Measurements from ENCODE around the gene RGL3.
"Not testable (repeated sequence)": the region's sequence is repeated elsewhere in the genome, so short reads cannot be mapped to it uniquely, and the experiment has no call there.

Gene RGL3

DNA sequence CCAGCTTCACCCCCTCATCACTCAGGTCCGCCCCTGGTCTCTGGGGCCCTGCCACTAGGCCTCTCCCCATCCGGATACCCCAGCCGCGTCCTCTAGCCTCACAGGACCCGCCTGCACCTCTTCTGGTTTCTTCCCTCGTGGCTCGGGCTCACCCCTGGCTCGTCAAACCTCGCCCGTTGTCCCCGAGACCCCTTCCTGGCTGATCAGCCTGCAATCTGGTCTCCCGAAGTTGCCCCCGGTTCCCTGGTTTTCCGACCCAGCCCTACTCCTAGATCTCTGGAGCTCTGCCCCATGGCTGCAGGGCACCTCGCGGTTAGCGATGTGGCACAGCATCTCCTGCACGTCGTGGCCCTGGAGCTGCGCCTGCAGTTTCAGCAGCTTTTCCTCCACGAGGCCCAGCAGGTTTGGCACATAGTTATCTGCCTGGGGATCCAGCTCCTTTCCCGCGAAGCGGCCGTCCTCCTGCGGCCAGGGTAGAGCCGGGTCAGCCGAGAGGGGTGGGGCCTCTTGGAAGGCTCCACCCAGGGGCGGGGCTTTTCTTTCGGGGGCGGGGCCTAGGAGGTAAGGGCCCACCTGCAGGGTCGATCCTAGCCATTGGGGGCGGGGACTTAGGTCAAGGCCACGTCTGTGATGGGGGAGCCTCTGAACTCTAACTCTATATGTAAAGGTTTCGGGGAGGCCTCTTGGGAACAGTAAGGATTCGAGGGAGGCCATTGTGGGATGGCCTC is 2.4 kb upstream of the RGL3 start:
- peak; percentile 85 for DNase-seq (ENCODE audit: low spot score)

DNA sequence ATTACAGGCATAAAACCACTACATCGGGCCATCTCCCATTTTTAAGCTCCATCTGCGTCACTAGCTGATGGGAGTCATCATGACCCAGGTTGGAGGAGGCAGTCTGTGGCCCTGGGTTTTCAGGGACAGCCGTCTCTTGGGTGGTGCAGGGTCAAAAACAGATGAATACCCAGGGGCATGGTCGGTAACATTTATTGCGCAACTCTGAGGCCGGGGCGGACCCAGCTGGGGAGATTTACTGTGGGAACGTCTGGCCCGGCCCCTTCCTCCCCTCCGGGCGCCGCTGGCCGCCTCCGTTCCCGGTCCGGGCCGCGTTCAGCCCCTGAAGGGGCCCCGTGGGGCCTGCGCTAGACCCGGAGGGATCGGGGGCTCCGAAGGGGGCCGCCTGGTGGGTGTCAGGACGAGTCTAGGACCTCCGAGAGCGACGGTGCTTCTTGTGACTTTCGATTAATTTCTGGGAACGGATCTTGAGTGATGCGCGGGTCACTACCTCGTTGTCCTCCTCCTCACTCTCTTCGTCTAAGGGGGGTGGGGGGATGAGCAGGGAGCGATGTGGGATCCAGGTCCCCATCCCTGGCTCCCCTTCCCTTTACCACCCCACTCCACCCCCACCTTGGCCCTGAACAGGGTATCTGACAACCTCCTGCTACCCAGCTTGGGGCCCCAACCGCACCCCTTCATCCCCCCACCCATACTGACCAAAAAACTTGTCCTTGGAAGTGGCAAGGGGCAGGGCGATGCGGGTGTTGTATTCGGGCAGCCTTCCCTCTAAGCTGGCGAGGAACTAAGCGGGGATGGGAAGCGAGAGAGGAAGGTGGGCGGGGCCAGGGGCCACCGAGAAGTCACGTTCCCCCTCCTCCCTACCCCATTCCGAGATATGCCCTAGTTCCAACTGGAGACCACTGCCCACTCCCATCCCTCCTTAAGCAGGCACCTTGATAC is 1.6 kb upstream of the RGL3 start:
- DNase-seq (ENCODE audit: low spot score), result peak; percentile 37

DNA sequence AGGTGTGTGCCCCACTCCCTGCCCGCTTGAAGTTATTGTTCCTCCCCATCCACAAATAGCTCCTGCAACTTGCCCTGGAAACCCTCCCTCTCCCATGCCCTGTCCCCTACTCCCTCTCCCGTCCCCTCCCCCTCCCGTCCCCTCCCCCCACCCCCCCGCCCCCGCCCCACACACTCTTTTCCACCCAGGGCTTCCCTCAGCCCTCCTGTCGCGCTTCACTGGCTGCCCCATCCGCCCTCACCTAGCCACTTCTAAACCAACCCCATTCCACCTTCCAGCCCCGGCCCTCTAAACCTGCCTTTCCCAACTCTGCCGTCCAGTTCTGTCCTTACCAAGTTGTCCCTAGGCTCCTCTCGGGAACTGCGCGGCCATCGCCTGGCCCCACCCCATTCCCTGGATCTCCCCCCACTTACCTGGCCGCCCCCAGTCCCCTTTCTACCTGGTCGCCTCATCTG is 993 bp downstream of the RGL3 start:
- DNase-seq (ENCODE audit: low spot score), result no peak

DNA sequence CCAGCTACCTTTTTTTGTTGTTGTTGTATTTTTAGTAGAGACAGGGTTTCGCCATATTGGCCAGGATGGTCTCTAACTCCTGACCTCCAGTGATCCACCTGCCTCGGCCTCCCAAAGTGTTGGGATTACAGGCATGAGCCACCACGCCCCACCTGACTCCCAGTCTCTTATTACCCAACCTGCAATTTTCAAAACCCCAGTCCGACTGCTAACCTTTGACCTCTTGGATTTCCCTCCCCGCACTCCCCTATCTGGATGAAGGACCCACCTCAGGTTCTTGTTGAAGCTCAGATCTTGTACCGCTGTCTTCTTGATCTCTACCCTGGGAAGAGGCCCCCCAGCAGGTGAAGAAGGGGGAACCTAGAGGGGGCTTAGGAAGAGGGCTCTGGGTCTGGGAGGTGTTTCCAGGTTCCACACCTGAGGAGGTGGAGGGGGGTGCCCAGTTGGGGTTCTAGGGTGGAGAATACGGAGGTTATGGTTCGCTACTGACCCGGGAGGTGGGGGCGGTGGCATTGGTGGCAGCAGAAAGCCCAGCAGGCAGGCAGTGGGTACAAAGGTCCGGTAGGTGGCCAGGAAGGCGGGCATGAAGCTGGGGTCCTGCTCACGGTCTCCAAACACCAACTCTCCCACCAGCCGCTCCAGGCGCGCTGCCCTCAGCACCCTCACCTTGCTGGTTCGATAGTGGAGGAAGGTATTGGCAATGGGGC is 2.6 kb downstream of the RGL3 start:
- no peak for DNase-seq (ENCODE audit: low spot score)

DNA sequence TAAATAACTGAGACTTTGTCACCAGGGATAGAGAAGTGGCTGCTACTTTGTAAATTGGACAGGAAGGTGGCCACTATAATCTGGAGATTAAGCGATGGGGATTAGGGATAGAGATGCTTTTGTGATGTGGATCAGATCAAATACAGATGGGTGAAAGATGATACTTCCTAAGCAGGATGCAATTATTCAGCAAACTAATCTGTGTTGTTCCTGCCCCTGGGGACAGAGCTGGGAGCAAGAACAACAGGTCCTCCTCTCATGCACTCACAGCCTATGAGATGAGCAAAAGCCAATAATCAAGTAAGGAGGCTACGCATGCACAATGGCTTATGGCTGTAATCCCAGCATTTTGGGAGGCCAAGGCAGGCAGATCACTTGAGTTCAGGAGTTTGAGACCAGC is 4.6 kb downstream of the RGL3 start:
- DNase-seq (ENCODE audit: low spot score), result no peak

DNA sequence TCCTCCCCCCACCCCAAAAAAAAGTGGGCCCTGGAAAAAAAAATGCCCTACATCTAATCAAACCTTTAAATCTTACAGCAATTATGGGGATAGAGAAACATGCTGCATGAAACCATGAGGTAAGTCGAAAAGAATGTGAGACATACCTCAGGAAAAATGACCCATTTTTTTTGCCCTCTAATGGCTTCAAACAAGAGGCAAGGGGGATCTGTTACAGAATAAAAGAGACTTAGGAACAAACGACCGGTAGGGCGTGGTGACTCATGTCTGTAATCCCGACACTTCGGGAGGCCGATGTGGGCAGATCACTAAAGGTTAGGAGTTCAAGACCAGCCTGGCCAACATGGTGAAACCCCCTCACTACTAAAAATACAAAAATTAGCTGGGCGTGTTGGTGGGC is 8.4 kb downstream of the RGL3 start:
- DNase-seq (ENCODE audit: low spot score), result no peak

DNA sequence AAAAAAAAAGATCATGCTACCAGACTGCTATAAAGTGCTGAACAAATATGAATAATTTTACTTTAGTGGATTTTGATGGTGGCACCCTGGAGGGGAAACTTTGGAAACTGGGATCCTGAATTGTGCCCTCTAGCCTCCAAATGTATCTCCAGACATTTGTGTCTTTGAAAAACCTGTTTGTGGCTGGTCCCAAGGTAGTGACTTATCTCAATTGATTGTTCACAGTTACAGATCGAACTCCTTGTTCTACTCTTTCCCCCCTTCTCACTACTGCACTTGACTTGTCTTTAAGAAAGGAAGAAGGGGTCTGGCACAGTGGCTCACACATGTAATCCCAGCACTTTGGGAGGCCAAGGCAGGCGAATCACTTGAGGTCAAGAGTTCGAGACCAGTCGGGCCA is 10.5 kb downstream of the RGL3 start:
- no peak for DNase-seq (ENCODE audit: low spot score)

DNA sequence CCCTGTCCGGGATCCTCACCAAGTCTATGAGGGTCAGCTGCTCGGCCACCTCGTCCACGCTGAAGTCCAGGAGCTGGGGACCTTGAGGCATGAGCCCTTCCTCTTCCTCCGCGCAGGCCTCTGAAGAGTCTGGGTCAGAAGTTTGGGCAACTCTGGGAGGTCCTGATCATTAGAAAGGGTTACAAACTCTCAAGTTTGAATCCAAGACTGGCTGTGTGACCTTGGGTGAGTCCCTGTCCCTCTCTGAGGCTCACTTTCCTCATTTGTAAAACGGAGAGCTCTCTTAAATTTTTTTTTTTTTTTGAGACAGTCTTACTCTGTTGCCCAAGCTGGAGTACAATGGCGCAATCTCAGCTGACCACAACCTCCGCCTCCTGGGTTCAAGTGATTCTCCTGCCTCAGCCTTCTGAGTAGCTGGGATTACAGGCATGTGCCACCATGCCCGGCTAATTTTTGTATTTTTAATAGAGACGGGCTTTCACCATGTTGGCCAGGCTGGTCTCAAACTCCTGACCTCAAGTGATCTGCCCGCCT is 12.3 kb downstream of the RGL3 start:
- not testable (repeated sequence) for DNase-seq (ENCODE audit: low spot score)

DNA sequence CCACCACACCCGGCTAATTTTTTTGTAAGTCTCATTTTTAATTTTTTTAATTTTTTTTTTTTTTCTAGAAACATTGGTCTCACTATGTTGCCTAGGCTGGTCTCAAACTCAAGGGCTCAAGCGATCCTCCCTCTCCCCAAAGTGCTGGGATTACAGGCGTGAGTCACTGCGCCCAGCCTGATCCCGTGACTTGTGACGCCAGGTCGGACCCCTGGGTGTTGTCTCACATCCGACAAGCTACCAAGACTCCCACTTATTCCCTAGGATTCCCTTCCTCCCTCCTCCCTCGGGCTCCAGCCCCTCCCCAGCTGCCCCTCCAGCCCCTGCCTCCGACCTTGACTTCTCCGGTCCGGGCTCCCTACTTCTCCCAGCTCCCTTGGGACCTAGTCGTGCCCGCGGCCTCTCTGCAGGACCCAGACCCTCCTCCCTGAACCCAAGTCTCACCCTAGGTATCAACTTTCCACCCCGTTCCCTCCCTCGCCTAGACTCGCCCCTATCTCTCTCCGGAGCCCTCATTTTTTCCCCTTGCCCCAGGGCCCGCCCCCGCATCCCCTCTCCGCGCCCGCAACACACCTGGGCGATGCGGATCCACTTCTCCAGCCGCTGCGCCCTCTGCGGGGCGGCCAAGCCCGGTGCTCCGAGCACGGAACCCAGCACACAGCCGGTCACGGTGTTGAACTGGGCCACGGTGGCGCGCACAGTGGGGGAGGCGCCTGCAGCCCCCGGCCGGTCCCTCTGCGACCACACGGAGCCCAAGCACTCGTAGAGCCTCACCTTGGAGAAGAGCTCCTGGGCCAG is 13.1 kb downstream of the RGL3 start:
- DNase-seq (ENCODE audit: low spot score), result peak; percentile 83

DNA sequence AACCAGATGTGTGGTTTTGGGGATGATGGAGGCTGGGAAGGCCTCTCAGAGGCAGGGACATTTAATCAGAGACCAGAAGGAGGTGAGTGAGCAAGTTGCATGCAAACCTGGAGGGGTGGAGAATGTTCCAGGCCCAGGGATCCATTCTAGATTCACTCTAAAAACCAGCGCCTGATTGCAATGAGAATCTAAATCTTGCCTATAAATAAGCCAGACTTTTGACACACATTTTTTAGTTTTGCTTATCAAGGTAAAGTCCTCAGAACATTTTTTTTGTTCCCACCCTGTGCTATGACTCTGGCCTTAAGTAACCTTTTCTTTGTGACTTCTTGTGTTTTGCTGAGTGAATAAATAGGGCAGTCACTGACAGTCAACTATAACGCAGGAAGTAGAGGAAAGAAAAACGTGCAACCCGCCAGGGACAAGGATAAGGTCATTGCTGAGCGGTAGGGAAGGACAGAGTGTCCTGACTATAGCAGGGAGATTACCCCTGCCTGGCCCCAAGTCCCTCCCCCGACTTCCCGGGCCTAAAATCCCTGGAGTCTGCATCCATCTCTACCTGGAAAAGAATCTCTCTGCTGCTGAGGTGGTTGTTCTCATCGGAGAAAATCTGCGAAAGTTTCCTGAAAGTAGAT is 14.4 kb downstream of the RGL3 start:
- no peak for DNase-seq (ENCODE audit: low spot score)

DNA sequence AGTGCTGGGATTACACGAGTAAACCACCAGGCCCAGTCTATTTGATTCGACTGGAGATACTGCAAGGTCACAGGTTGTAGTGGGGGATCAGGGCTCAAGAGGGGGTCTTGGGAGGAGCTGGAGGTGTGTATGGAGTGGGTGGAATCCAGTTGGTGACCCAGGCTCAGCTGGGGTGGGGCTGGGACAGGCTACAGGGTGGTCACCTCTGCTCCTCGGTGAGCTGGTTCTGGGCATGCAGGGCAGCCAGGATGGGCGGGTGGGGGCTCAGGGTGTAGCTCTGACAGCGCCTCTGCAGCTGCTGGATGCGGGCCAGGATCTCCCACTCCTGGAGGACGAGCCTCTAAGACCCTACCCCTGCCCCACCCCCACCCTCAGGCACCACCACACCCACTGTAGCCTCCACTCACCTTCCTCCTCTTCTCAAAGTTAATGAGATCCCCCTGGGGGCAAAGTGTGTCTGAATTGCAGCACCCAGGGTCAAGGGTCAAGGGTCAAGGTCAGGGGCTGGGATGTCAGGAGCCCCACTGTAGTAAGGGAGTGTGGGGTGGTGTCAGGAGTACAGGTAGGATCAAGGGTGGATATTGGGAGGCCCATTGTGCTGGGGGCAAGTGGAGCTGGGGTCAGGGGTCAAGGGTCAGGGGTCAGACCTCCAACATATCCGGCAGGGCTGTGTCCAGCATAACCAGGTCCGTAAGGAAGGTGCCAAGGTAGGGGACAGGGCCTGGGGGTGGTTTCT is 17.1 kb downstream of the RGL3 start:
- DNase-seq (ENCODE audit: low spot score), result no peak

DNA sequence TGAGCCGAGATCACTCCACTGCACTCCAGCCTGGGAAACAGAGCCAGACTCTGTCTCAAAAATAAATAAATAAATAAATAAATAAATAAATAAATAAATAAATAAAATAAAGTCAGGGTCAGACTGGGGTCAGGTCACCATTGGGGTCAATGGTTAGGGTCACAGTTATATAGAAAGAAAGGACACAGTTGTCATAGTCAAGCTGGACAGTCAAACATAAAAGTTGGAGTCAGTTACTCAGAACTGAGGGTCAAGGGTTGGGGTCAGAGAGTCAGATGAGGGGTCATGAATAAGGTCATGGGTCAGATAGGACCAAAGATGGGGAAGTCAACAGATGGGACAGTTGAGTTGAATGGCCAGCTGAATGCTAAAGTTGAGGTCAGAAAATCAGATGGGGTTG is 18.3 kb downstream of the RGL3 start:
- DNase-seq (ENCODE audit: low spot score), result no peak

DNA sequence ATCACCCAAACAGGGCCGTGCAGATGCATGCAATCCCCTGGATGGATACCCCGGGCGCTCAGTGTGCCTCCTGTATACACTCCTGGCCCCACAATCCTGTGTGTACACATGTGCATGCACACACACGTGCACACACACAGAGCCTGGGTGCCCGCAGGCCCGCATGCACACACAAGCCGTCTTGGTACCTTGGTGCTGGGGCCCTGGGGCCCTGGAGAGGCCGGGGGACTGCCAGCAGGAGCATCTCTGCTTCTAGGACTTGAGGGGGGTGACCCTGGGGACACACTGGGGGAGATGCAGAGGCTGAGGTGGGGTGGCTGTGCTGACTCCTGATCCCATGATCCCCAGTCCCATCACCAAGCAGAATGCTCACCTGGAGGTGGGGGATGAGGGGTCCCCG is 19.4 kb downstream of the RGL3 start:
- DNase-seq (ENCODE audit: low spot score), result no peak

DNA sequence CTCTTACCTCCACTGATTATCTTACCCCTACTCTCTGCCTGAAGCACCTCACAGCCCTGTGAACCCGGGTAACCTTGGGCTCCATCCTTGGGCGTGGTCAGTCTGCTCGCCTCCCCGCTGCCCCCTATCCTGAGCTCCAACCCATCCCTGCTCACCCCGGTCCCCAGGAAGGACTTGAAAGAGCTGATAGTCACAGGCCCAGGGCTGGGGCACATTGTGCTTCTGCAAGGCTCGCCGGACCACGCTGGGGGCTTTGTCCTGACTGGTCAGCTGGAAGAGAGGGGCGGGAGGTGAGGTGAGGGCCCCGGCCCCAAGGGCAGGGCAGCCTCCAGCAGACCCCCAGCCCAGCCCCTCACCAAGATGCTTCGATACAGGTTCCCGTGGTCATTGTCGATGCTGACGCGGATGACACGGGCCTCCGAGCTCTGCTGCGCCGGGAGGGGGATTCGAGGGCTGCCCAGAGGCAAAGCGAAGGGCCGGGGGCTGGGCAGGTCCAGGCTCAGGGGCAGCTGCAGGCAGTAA is 22.0 kb downstream of the RGL3 start:
- no peak for DNase-seq (ENCODE audit: low spot score)

DNA sequence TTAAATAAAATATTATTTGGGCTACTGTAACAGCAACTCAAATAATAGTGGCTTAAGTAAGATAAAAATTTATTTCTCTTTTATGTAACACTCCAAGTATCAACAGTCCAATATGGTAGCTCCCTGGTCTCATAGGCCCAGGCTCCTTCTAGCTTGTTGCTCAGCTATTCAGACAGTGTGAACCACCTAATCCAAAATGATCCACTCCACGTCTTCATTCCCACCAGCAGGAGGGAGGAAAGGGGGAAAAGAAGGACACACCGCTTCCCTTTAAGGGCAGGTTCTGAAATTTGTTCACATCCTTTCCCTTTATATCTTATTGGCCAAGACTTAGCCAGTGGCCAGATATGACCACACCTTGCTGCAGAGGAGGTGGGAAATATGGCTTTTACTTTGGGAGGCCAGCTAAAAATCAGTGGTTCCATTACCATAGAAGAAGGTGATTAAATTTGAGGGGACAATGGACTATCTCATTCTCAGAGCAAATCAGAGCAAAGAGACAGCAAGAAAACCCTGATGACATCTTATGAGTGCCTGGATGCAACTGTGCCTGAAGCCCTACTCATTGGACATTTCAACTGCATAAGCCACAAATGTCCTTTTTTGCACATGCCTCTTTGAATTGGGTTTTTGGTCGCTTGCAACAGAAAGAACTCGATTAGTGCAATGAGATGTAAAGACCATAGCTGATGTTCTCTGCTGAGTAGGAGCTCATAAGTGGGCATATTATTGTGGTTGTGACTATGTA is 28.0 kb downstream of the RGL3 start:
- no peak for DNase-seq (ENCODE audit: low spot score)

DNA sequence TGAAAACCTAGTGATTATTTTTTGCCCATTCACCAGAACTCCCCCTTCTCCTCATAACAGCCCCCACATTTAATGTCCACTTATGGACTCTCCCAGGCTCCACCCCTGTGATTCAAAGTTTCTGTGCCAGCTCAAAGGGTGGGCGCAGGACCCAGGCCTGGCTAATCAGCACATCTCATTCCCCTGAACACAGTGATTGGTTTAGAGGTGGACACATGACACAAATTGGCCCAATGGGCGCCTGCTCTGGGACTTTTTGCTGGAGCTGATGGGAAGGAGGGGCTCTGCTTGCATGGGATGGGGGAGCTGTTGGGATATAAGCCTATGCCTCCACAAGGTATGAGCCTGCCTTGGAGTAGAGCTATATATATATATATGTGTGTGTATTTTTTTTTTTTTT is 28.8 kb downstream of the RGL3 start:
- no peak for DNase-seq (ENCODE audit: low spot score)

DNA sequence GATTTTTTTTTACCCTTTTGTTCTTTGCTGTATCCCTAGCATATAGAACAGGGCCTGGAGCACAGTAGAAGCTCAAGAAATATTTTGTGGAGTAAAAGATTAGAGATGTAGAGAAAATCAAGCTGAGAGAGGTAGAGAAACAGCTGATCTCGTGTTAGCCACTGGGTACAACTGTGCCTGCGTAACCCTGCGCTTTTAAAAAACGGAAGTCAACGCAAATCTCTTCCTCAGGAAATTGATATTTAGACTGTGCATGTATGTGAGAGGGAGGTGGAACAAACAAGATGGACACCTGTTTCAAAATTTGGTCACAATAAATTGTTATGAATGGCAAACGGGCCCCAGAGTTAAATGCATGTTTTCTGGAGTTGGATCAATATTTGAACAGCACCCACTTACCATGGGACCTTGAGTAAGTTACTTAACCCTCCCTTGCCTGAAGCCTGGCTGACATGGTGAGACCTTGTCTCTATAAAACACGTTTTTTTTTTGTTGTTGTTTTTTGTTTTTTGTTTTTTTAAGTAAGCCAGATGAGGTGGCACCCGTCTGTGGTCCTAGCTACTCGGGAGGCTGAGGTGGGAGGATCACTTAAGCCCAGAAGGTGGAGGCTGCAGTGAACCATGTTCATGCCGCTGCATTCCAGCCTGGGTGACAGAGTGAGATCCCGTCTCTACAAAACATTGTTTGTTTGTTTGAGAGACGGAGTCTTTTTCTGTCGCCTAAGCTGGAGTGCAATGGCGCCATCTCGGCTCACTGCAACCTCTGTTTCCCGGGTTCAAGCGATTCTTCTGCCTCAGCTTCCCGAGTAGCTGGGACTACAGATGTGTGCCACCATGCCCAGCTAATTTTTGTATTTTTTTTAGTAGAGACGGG is 31.7 kb downstream of the RGL3 start:
- no peak for DNase-seq (ENCODE audit: low spot score)

DNA sequence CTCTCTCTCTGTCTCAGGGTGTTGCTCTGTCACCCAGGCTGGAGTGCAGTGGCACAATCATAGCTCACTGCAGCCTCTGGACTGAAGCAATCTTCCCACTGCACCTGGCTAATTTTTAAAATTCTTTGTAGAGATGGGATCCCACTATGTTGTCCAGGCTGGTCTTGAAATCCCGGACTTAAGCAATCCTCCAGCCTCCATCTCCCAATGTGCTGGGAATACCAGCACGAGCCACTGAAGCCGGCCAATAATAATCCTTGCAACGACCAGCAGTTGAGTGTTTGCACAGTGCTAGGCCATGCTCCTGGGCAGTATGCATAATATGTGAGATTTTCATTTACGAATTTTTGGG is 34.4 kb downstream of the RGL3 start:
- no peak for DNase-seq (ENCODE audit: low spot score)

DNA sequence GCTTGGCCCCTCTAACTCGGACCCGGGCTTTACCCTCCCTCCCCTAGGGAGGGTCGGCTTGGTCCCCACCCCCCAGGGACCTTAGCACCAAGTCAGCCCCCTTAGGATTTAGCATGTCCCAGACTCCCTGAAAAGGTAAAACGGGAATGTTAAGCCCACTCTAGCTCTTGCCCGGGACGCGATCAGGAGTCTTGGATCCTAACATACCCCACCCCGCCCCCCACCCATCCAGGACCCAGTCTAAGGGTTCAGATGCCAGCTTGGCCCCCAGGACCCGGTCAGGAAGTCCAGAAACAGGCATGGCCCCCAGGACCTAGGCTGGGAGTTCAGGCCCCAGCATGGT is 35.4 kb downstream of the RGL3 start:
- DNase-seq (ENCODE audit: low spot score), result no peak

All from iPS-NIHi11 (cell line).